MM.1S (cell line): Measurements from ENCODE around the gene YPEL2.

ENCODE experiments used
- DNase-seq: peaks from one replicate; pipeline ENCODE4 v3.0.0-alpha.2; 2015
- H2AFZ ChIP-seq: fragments of 300-600 bp; sonication (generic); 2 replicates; pipeline ENCODE4 v1.6.0; 2016; ENCODE audit warnings: antibody characterized with exemption, low read length
- H3F3A ChIP-seq: fragments of 300-600 bp; sonication (generic); 2 replicates; pipeline ENCODE4 v1.6.1; 2016; ENCODE audit warnings: mild to moderate bottlenecking, antibody characterized with exemption, low read length, moderate library complexity, mixed read lengths; ENCODE audit not compliant: insufficient read depth
- H3K27ac ChIP-seq: fragments of 300-600 bp; sonication (generic); 2 replicates; pipeline ENCODE4 v1.5.1; 2016; ENCODE audit warnings: mild to moderate bottlenecking, low read length
- H3K27me3 ChIP-seq: fragments of 300-600 bp; sonication (generic); replicated peaks from 2 replicates; pipeline ENCODE4 v1.6.0; 2016; ENCODE audit warnings: low read length; ENCODE audit not compliant: insufficient read depth
- H3K36me3 ChIP-seq: fragments of 300-600 bp; sonication (generic); replicated peaks from 2 replicates; pipeline ENCODE4 v1.6.1; 2016; ENCODE audit warnings: mild to moderate bottlenecking, low read length, mixed read lengths; ENCODE audit not compliant: insufficient read depth
- H3K4me1 ChIP-seq: fragments of 300-600 bp; sonication (generic); 2 replicates; pipeline ENCODE4 v1.6.1; 2016; ENCODE audit warnings: low read length, mixed read lengths
- H3K4me2 ChIP-seq: fragments of 300-600 bp; sonication (generic); 2 replicates; pipeline ENCODE4 v1.6.0; 2016; ENCODE audit warnings: low read depth, low read length
- H3K4me3 ChIP-seq: fragments of 300-600 bp; sonication (generic); 2 replicates; pipeline ENCODE4 v1.5.1; 2016; ENCODE audit warnings: low read length, mixed read lengths
- H3K79me2 ChIP-seq: fragments of 300-600 bp; sonication (generic); 2 replicates; pipeline ENCODE4 v1.6.1; 2016; ENCODE audit warnings: mixed run types, low read length, mixed read lengths
- H3K9ac ChIP-seq: fragments of 300-600 bp; sonication (generic); 2 replicates; pipeline ENCODE4 v1.6.1; 2016; ENCODE audit warnings: low read length, mixed read lengths
- H3K9me2 ChIP-seq: fragments of 300-600 bp; sonication (generic); replicated peaks from 2 replicates; pipeline ENCODE4 v1.6.1; 2016; ENCODE audit warnings: mild to moderate bottlenecking, low read length, mixed read lengths; ENCODE audit not compliant: insufficient read depth
- H3K9me3 ChIP-seq: fragments of 300-600 bp; sonication (generic); replicated peaks from 2 replicates; pipeline ENCODE4 v1.6.1; 2016; ENCODE audit warnings: mild to moderate bottlenecking, low read length, mixed read lengths; ENCODE audit not compliant: insufficient read depth
- H4K20me1 ChIP-seq: fragments of 300-600 bp; sonication (generic); 2 replicates; pipeline ENCODE4 v1.6.1; 2016; ENCODE audit warnings: mild to moderate bottlenecking, low read length, moderate library complexity, mixed read lengths; ENCODE audit not compliant: insufficient read depth
- EZH2 ChIP-seq: fragments of 300-600 bp; sonication (generic); optimal IDR thresholded peaks from 2 replicates; pipeline ENCODE3; 2017; ENCODE audit warnings: low read depth, mild to moderate bottlenecking, antibody characterized with exemption, low read length, mixed read lengths
- EZH2phosphoT487 ChIP-seq: fragments of 300-600 bp; sonication (generic); IDR thresholded peaks from 2 replicates; pipeline ENCODE4 v1.6.1; 2018; ENCODE audit warnings: antibody characterized with exemption, low read length
- TF ChIP-seq, protein P1 (sequence below): fragments of 300-600 bp; sonication (generic); IDR thresholded peaks from 2 replicates; pipeline ENCODE4 v1.5.1; 2016; ENCODE audit warnings: antibody characterized with exemption, low read length, mixed read lengths

The YPEL2 gene

DNA sequence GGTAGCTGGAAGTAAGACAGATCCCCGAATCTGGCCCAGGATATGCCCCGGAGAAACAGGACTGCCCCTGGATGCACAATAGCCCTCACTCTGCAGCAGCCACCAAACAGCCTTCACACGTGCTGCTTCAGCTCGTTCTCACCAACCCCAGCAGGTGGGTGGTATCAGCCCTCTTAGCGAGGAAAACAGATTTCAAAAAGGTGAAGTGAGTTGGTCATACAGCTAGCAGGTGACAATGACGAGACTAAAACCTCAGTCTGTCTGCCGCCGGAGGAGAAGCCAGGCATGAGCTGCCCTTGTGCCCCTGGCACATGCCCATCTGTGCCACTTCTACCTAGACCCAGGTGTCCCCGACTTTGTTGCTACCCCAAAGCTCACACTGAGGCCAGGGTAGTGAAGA is 92.4 kb downstream of the YPEL2 start:
- H3K9me2 ChIP-seq = no peaks in the 10 kb centered on the region
- peak overlapping the region; percentile 68 for H3K27ac ChIP-seq
- peak; percentile 72 for DNase-seq
- no peaks in the 10 kb centered on the region for H4K20me1 ChIP-seq
- no peaks in the 10 kb centered on the region for H3K79me2 ChIP-seq
- no peak overlapping the region; the same call in 1 of the 2 replicates for H3K9ac ChIP-seq
- no peak for TF ChIP-seq EZH2phosphoT487
- TF ChIP-seq EZH2 = no peak
- TF ChIP-seq, protein P1, sequence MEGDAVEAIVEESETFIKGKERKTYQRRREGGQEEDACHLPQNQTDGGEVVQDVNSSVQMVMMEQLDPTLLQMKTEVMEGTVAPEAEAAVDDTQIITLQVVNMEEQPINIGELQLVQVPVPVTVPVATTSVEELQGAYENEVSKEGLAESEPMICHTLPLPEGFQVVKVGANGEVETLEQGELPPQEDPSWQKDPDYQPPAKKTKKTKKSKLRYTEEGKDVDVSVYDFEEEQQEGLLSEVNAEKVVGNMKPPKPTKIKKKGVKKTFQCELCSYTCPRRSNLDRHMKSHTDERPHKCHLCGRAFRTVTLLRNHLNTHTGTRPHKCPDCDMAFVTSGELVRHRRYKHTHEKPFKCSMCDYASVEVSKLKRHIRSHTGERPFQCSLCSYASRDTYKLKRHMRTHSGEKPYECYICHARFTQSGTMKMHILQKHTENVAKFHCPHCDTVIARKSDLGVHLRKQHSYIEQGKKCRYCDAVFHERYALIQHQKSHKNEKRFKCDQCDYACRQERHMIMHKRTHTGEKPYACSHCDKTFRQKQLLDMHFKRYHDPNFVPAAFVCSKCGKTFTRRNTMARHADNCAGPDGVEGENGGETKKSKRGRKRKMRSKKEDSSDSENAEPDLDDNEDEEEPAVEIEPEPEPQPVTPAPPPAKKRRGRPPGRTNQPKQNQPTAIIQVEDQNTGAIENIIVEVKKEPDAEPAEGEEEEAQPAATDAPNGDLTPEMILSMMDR = no peak
- H3K4me1 ChIP-seq = peaks cover 40% of the 10 kb centered on the region
- no peaks in the 10 kb centered on the region for H3K9me3 ChIP-seq
- H3K27me3 ChIP-seq = no peaks in the 10 kb centered on the region
- H2AFZ ChIP-seq = peak overlapping the region; percentile 23
- H3K4me2 ChIP-seq = peak overlapping the region; percentile 47
- no peaks in the 10 kb centered on the region for H3K36me3 ChIP-seq
- H3F3A ChIP-seq = peaks cover 27% of the 10 kb centered on the region
- peak overlapping the region; percentile 2; the same call in 1 of the 2 replicates for H3K4me3 ChIP-seq

DNA sequence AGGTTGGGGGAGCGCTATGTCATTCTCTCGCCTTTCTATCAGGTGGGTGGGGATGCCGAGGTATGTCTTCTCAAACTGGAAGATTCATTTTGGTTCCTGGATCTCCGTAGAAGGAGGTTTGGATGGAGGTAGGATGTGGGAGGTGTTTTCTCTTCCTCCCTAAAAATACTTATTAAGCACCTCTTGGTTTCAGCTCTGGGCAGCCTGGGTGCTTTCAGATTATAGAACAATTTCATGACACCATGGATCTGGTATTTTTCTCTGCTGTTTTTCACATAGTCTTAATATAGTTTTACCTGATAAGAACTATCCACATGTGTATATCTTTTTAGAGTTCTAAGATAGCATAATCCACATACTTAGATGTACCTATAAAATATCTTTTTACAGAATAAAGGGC is 92.9 kb downstream of the YPEL2 start:
- H3K9me3 ChIP-seq = no peaks in the 10 kb centered on the region
- no peaks in the 10 kb centered on the region for H3K79me2 ChIP-seq
- H3K4me2 ChIP-seq = peak overlapping the region; percentile 47
- H3K4me1 ChIP-seq = peaks cover 40% of the 10 kb centered on the region
- H4K20me1 ChIP-seq = no peaks in the 10 kb centered on the region
- DNase-seq = peak; percentile 41
- H3K4me3 ChIP-seq = peak overlapping the region; percentile 2; the same call in 1 of the 2 replicates
- H3K9me2 ChIP-seq = no peaks in the 10 kb centered on the region
- H2AFZ ChIP-seq = peak overlapping the region; percentile 23
- H3K27ac ChIP-seq = peak overlapping the region; percentile 68
- TF ChIP-seq, protein P1 = no peak
- TF ChIP-seq EZH2 (no peak), EZH2phosphoT487 (no peak)
- H3K9ac ChIP-seq = peak overlapping the region; percentile 7; the same call in 1 of the 2 replicates
- no peaks in the 10 kb centered on the region for H3K27me3 ChIP-seq
- H3F3A ChIP-seq = peaks cover 27% of the 10 kb centered on the region
- no peaks in the 10 kb centered on the region for H3K36me3 ChIP-seq

DNA sequence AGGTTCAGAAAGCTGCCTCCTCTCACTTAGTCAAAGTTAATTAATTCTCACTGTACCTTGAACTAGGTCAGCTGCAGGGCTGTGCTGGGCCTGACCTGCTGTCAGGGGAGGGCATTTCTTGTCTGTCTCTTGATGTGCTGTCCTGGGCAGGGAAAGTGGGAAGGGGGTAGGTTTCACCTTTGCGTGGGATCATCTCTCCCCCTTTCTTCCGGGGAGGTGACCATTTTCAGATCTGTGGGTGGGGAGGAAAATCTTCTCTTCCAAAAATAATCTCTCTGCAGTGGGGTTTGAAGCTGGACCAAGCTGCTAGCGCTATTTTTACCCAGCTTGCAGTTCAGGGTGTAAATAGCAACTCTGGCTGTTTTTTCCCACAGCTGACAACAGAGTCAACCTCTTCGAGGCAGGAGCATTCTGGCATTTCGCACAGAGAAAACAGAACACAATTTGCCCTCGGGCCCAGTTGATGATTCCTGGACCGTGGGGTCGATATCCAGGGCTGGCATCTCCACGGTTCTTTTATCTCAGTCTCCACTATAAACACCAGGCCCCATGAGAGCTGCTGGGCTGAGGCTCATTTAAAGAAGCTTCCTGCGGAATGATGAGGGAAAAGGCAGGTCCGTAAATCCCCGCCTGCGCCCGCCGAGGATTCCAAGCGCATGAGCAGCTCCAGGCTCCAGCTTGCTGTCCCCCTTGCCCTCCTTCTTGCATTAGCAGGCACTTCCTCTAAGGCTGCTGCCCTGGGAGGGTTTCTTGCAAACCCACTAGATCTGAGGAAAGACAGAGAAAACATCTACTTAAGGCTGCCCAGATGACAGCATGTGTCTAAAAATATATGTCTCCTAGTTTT is 93.9 kb downstream of the YPEL2 start:
- Histone ChIP-seq H3K4me2 (peak overlapping the region; percentile 47), H2AFZ (peak overlapping the region; percentile 25; the same call in 1 of the 2 replicates), H3K9ac (peak overlapping the region; percentile 7; the same call in 1 of the 2 replicates)

More for the DNA sequence above, 93.9 kb downstream of the YPEL2 start:
- Histone ChIP-seq H3K27ac (peak overlapping the region; percentile 68; the same call in 1 of the 2 replicates), H3K79me2 (no peaks in the 10 kb centered on the region), H3K27me3 (no peaks in the 10 kb centered on the region), H3K4me3 (0 out of 2 replicates have a peak overlapping the region, but pooled peaks have one; percentile 11), H4K20me1 (no peaks in the 10 kb centered on the region), H3K9me2 (no peaks in the 10 kb centered on the region), H3K4me1 (peaks cover 40% of the 10 kb centered on the region), H3F3A (peaks cover 27% of the 10 kb centered on the region), H3K9me3 (no peaks in the 10 kb centered on the region), H3K36me3 (no peaks in the 10 kb centered on the region)
- no peak for TF ChIP-seq EZH2phosphoT487
- TF ChIP-seq, protein P1 = no peak
- peak; percentile 42 for DNase-seq
